Keratinocyte (primary cell): Measurements from ENCODE around the gene BTF3. TPM values are rescaled to one million over a fixed set of nuclear protein-coding genes. Genes with fewer than 3 reads are reported as not detected.

Source experiments
- DNase-seq: peaks from one replicate; pipeline ENCODE4 v3.0.0-alpha.2; 2011; ENCODE audit warnings: low read depth, missing footprints, low spot score
- FAIRE-seq: peaks from 2 replicates; lab custom pipeline; 2011; peaks lifted over from hg19 to GRCh38; lab: Jason Lieb, UNC
- H2AFZ ChIP-seq: 2 replicates; pipeline ENCODE4 v1.6.0; 2012; ENCODE audit warnings: low read length, control low read depth, inconsistent platforms; ENCODE audit not compliant: control insufficient read depth
- H3K27ac ChIP-seq: 2 replicates; pipeline ENCODE4 v1.5.1; 2011; ENCODE audit warnings: low read length; ENCODE audit not compliant: control insufficient read depth, insufficient read depth
- H3K27me3 ChIP-seq: 3 replicates; pipeline ENCODE4 v1.6.0; 2011; ENCODE audit warnings: low read length; ENCODE audit not compliant: control insufficient read depth, insufficient read depth; ENCODE audit errors: extremely low read depth
- H3K36me3 ChIP-seq, 2 experiments: 2 replicates in 1 of 2; 3 replicates in 1 of 2; pipeline ENCODE4 v1.5.1; 2011; ENCODE audit warnings: low read length in 2 of 2, mild to moderate bottlenecking in 1 of 2; ENCODE audit not compliant: control insufficient read depth in 2 of 2, insufficient read depth in 2 of 2; ENCODE audit errors: extremely low read depth in 1 of 2
- H3K4me1 ChIP-seq: 3 replicates; pipeline ENCODE4 v1.5.1; 2011; ENCODE audit warnings: low read length; ENCODE audit not compliant: control insufficient read depth, insufficient read depth; ENCODE audit errors: extremely low read depth
- H3K4me2 ChIP-seq: 3 replicates; pipeline ENCODE4 v1.6.0; 2011; ENCODE audit warnings: low read depth, low read length; ENCODE audit not compliant: control insufficient read depth, insufficient read depth; ENCODE audit errors: extremely low read depth
- H3K4me3 ChIP-seq, 3 experiments: fragments of 200-600 bp in 1 of 3; sonication (generic) in 1 of 3; 2 replicates in 2 of 3; 3 replicates in 1 of 3; pipeline ENCODE4 v1.5.1; 2011 to 2016; ENCODE audit warnings: low read length in 3 of 3, mild to moderate bottlenecking in 3 of 3, control low read depth in 2 of 3, inconsistent platforms in 1 of 3, low read depth in 1 of 3, mixed read lengths in 1 of 3, mixed run types in 1 of 3, moderate library complexity in 1 of 3; ENCODE audit not compliant: control insufficient read depth in 2 of 3, insufficient read depth in 2 of 3; ENCODE audit errors: extremely low read depth in 1 of 3
- H3K79me2 ChIP-seq: 2 replicates; pipeline ENCODE4 v1.6.0; 2012; ENCODE audit warnings: low read length; ENCODE audit not compliant: control insufficient read depth, insufficient read depth
- H3K9ac ChIP-seq: 3 replicates; pipeline ENCODE4 v1.6.0; 2011; ENCODE audit warnings: low read length; ENCODE audit not compliant: control insufficient read depth, insufficient read depth; ENCODE audit errors: extremely low read depth
- H3K9me1 ChIP-seq: 3 replicates; pipeline ENCODE4 v1.6.0; 2011; ENCODE audit warnings: low read length; ENCODE audit not compliant: control insufficient read depth, insufficient read depth; ENCODE audit errors: extremely low read depth
- H3K9me3 ChIP-seq: 2 replicates; pipeline ENCODE4 v1.5.1; 2012; ENCODE audit warnings: low read depth, low read length; ENCODE audit not compliant: control insufficient read depth
- H4K20me1 ChIP-seq: 3 replicates; pipeline ENCODE4 v1.6.0; 2011; ENCODE audit warnings: low read length; ENCODE audit not compliant: control insufficient read depth, insufficient read depth; ENCODE audit errors: extremely low read depth
- EZH2 ChIP-seq: IDR thresholded peaks from one replicate; pipeline ENCODE4 v1.6.1; 2012; ENCODE audit warnings: inconsistent platforms, mild to moderate bottlenecking, low read length, moderate library complexity
- dilution Hi-C: fragments of 300-500 bp; cut with MboI; formaldehyde crosslinking; loops from one replicate; pipeline ENCODE4 v1.7.0; 2020; ENCODE audit warnings: low sequenced_read_pairs; ENCODE audit not compliant: extremely low pct_ligation_motif_present
- polyA minus RNA-seq, 3 experiments: library from RNA; depleted of rRNA, polyadenylated mRNA; stranded (reverse); fragments of >200 nt; gene quantifications; 1 replicate in 1 of 3; 2 replicates in 1 of 3; 3 replicates in 1 of 3; pipeline ENCODE4 v1.2.3, GENCODE V29; 2011
- polyA plus RNA-seq, 5 experiments: library from polyadenylated mRNA; depleted of rRNA in 3 of 5; stranded (reverse) in 3 of 5; stranded (forward) in 1 of 5; unstranded in 1 of 5; fragments of >200 nt; gene quantifications; 1 replicate in 1 of 5; 2 replicates in 3 of 5; 3 replicates in 1 of 5; pipeline versions ENCODE4 v1.2.1 to v1.2.3, GENCODE V29; 2011 to 2012; ENCODE audit warnings: missing spikeins in 2 of 5, low read depth in 1 of 5, low replicate concordance in 1 of 5
- TF ChIP-seq, protein P1 (sequence below), 3 experiments: IDR thresholded peaks in 1 of 3; conservative IDR thresholded peaks in 1 of 3; optimal IDR thresholded peaks in 1 of 3; 2 replicates in 2 of 3; 3 replicates in 1 of 3; pipeline versions ENCODE3 to v1.5.1; 2011; ENCODE audit warnings: low read length in 3 of 3, mild to moderate bottlenecking in 3 of 3, moderate library complexity in 2 of 3, control low read depth in 1 of 3, inconsistent platforms in 1 of 3; ENCODE audit not compliant: insufficient read depth in 2 of 3; ENCODE audit errors: extremely low read depth in 1 of 3

Gene BTF3
- polyA plus RNA-seq (505 to 857 TPM (median 694 TPM) in 3 replicates), polyA minus RNA-seq (225 to 484 TPM (median 286 TPM) in 3 replicates)
- polyA plus RNA-seq (2011; ENCODE audit: low read depth) = 754 TPM
- polyA plus RNA-seq (2011; cell fraction: cytosol; rRNA removed) = 674 and 942 TPM in 2 replicates
- 191 and 279 TPM in 2 replicates for polyA plus RNA-seq (2011; cell fraction: nucleus; rRNA removed)
- 722 and 955 TPM in 2 replicates for polyA plus RNA-seq (2012; ENCODE audit: low replicate concordance)
- 335 TPM for polyA minus RNA-seq (2011; cell fraction: cytosol; rRNA and poly(A)+ RNA removed)
- 67.1 and 102 TPM in 2 replicates for polyA minus RNA-seq (2011; cell fraction: nucleus; rRNA and poly(A)+ RNA removed)

DNA sequence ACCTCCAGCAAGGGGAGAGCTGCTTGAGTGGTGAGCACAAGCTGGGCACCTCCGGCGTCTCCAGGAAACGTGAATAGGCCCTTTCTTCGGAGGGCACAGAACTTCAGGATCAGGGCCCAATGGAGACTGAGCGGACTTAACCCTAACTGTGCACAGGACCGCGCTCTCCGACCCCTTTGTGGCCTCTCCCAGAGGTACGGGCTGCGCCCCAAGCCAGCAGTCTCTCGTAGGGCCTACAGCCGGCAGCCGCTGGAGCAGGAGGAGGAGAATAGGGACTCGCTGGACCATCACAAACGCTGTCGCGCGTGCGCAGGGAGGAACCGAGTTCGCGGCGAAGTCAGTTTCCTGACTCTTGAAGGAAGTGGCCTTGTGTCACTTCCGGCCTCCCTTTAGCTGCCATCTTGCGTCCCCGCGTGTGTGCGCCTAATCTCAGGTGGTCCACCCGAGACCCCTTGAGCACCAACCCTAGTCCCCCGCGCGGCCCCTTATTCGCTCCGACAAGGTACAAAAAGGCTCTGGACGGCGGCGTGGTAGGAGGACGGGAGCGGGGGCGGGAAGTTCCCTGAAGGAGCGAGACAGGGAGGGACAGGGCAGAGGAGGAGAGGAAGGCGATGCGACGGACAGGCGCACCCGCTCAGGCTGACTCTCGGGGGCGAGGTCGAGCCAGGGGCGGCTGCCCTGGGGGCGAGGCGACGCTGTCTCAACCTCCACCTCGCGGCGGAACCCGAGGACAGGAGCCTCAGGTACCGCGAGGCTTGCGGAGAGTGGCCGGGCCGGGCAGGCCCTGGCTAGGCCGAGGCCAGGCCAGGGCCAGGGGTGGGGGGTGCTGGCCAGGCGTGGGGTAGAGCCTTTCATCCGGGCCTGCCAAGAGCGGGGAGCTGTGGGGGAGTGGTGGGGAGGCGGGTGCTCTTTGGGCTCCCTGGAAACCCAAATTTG lies at the start of gene BTF3:
BTF3 (plus strand) TSS at position 386 of the 936 bp plus-strand sequence; CDS start at position 612, 226 bp downstream.
- TF ChIP-seq EZH2 = no peak
- TF ChIP-seq, protein P1, sequence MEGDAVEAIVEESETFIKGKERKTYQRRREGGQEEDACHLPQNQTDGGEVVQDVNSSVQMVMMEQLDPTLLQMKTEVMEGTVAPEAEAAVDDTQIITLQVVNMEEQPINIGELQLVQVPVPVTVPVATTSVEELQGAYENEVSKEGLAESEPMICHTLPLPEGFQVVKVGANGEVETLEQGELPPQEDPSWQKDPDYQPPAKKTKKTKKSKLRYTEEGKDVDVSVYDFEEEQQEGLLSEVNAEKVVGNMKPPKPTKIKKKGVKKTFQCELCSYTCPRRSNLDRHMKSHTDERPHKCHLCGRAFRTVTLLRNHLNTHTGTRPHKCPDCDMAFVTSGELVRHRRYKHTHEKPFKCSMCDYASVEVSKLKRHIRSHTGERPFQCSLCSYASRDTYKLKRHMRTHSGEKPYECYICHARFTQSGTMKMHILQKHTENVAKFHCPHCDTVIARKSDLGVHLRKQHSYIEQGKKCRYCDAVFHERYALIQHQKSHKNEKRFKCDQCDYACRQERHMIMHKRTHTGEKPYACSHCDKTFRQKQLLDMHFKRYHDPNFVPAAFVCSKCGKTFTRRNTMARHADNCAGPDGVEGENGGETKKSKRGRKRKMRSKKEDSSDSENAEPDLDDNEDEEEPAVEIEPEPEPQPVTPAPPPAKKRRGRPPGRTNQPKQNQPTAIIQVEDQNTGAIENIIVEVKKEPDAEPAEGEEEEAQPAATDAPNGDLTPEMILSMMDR (optimal IDR thresholded peaks at IDR 0.05 in 1 of 3, IDR thresholded peaks at IDR 0.05 in 1 of 3, conservative IDR thresholded peaks at IDR 0.05 in 1 of 3; ENCODE audit: extremely low read depth in 1 of 3, insufficient read depth in 2 of 3, low read length in 3 of 3) = no peak
- peak within 1 kb of the TSS; percentile 97 for H3K27ac ChIP-seq
- DNase-seq = peak; percentile 79
- dilution Hi-C loops = no loop called here
- peaks cover 7 to 21% of the 10 kb centered on the region in 2 experiments for H3K36me3 ChIP-seq
- FAIRE-seq = peak; percentile 91
- peak within 1 kb of the TSS; percentile 99 for H3K4me2 ChIP-seq
- peak within 1 kb of the TSS; percentile 100 for H3K9ac ChIP-seq
- peaks cover 2% of the 10 kb centered on the region for H4K20me1 ChIP-seq
- peak within 1 kb of the TSS; percentile 88 to 94 (median 91) for H3K4me3 ChIP-seq
- no peaks in the 10 kb centered on the region for H3K9me1 ChIP-seq
- H3K27me3 ChIP-seq = no peaks in the 10 kb centered on the region
- H2AFZ ChIP-seq = peak within 1 kb of the TSS; percentile 82
- H3K79me2 ChIP-seq = peaks cover 48% of the 10 kb centered on the region
- peaks cover 19% of the 10 kb centered on the region for H3K4me1 ChIP-seq
- H3K9me3 ChIP-seq = no peaks in the 10 kb centered on the region

DNA sequence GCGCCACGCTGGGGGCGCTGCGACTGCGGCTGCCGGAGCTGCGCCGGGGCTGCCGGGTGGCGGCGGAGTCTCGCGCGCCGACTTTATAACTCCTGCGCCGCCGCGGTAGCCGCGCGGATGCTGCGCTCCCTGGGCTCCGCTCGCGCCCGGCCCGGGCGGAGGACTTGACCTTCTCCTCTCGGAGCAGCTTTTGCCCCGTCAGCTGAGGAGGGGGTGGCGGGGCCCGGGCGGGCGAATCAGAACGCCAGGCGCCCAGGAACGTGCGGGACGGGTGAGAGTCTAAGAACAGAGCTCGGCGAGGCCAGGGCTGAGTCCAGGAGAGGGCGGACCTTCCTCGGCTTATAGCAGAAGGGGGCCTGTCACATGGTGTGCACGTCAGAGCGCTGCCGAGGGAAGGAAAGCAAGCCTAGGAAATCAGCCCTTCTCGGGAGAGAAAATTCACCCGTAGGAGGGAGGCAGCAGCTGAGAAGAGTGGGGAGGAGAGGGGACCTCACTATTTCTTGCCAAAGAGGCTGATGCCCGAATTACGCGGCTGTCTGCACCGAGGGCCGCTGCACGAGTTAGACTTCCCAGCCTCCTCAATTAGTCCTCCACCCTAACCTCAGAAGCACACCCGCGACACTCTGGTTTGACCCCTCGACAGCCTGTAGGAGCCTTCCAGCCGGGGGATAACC lies 49.6 kb upstream of the BTF3 start, which contains the start of gene FOXD1:
FOXD1 (minus strand) TSS at position 315 of the 674 bp plus-strand sequence. CDS start 415 bp downstream, outside the sequence.
- Histone ChIP-seq H3K4me3 (peak within 1 kb of the TSS; percentile 75 to 76 (median 75)), H3K9ac (peak within 1 kb of the TSS; percentile 75), H3K36me3 (no peaks in the 10 kb centered on the region), H3K27ac (peak within 1 kb of the TSS; percentile 52), H3K4me1 (peaks cover 15% of the 10 kb centered on the region), H3K9me3 (no peaks in the 10 kb centered on the region), H3K79me2 (peaks cover 29% of the 10 kb centered on the region), H3K4me2 (peak within 1 kb of the TSS; percentile 93), H2AFZ (peak within 1 kb of the TSS; percentile 96), H3K9me1 (no peaks in the 10 kb centered on the region), H3K27me3 (peaks cover 51% of the 10 kb centered on the region), H4K20me1 (no peaks in the 10 kb centered on the region)
- dilution Hi-C loops = no loop called here
- TF ChIP-seq, protein P1 (optimal IDR thresholded peaks at IDR 0.05 in 1 of 3, IDR thresholded peaks at IDR 0.05 in 1 of 3, conservative IDR thresholded peaks at IDR 0.05 in 1 of 3; ENCODE audit: extremely low read depth in 1 of 3, insufficient read depth in 2 of 3, low read length in 3 of 3) = peak in 2 of 3 experiments; percentile 14 to 27
- no peak for TF ChIP-seq EZH2
- DNase-seq = peak; percentile 52
- FAIRE-seq = peak; percentile 94
